ENCODE data around the gene PPFIBP1.
"Not testable (repeated sequence)": the region's sequence is repeated elsewhere in the genome, so short reads cannot be mapped to it uniquely, and the experiment has no call there.

The PPFIBP1 gene

GRCh38 chr12:27631813-27632491, 107.9 kb downstream of the PPFIBP1 start:
- TF ChIP-seq, protein P1, sequence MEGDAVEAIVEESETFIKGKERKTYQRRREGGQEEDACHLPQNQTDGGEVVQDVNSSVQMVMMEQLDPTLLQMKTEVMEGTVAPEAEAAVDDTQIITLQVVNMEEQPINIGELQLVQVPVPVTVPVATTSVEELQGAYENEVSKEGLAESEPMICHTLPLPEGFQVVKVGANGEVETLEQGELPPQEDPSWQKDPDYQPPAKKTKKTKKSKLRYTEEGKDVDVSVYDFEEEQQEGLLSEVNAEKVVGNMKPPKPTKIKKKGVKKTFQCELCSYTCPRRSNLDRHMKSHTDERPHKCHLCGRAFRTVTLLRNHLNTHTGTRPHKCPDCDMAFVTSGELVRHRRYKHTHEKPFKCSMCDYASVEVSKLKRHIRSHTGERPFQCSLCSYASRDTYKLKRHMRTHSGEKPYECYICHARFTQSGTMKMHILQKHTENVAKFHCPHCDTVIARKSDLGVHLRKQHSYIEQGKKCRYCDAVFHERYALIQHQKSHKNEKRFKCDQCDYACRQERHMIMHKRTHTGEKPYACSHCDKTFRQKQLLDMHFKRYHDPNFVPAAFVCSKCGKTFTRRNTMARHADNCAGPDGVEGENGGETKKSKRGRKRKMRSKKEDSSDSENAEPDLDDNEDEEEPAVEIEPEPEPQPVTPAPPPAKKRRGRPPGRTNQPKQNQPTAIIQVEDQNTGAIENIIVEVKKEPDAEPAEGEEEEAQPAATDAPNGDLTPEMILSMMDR (IDR thresholded peaks at IDR 0.05; ENCODE audit: insufficient read depth, low read length, poor library complexity, severe bottlenecking): no peak
- no peak for DNase-seq (ENCODE audit: extremely low read depth, insufficient read length)

DNA sequence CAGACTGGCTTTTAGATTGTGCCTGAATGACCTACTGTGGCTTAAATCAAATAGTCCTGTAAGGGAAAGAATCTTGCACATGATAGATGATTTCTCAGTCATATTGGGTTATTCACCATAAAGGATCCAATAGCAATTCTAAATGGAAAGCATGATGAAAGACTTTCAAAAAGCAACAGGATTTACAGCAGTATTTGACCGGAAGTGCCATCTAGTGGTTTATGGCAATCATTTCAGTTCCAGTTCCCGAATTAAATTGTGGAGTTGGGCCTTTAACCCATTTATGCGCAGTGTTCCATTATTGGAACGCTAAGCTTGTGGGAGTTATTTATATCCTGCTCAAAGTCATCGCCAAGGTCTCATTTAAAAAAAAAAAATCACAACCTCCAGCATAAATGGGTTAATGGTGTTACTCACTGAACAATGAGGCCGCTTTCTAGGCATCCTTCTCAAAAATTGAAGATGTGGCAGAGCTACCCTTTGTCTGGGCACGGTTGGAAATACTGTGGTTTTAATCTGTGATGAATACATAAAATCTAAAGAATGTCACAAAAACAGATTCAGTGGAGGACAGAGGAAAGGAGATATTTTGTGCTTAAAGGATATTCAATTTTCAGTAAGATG, 111.5 kb downstream of the PPFIBP1 start:
- no peak overlapping the region for H3K4me3 ChIP-seq (replicated peaks; ENCODE audit: low read depth, low read length)
- H3K36me3 ChIP-seq (ENCODE audit: control insufficient read depth, insufficient read depth, low read length): no peaks in the 10 kb centered on the region
- no peak for DNase-seq (ENCODE audit: extremely low read depth, insufficient read length)
- no peaks in the 10 kb centered on the region for H3K27me3 ChIP-seq (replicated peaks; ENCODE audit: control insufficient read depth, insufficient read depth, low read length)
- TF ChIP-seq, protein P1 (IDR thresholded peaks at IDR 0.05; ENCODE audit: insufficient read depth, low read length, poor library complexity, severe bottlenecking): peak; percentile 27

More at GRCh38 chr12:27631813-27632491, 107.9 kb downstream of the PPFIBP1 start:
- Histone ChIP-seq H3K36me3 (ENCODE audit: control insufficient read depth, insufficient read depth, low read length) (no peaks in the 10 kb centered on the region), H3K4me3 (replicated peaks; ENCODE audit: low read depth, low read length) (no peak overlapping the region), H3K27me3 (replicated peaks; ENCODE audit: control insufficient read depth, insufficient read depth, low read length) (no peaks in the 10 kb centered on the region)

- H3K4me3 ChIP-seq (replicated peaks; ENCODE audit: low read depth, low read length); H3K36me3 ChIP-seq (ENCODE audit: control insufficient read depth, insufficient read depth, low read length); DNase-seq (ENCODE audit: extremely low read depth, insufficient read length); H3K27me3 ChIP-seq (replicated peaks; ENCODE audit: control insufficient read depth, insufficient read depth, low read length): not testable (repeated sequence)
Measured at GRCh38 chr12:27636569-27636968, 112.6 kb downstream of the PPFIBP1 start.

DNA sequence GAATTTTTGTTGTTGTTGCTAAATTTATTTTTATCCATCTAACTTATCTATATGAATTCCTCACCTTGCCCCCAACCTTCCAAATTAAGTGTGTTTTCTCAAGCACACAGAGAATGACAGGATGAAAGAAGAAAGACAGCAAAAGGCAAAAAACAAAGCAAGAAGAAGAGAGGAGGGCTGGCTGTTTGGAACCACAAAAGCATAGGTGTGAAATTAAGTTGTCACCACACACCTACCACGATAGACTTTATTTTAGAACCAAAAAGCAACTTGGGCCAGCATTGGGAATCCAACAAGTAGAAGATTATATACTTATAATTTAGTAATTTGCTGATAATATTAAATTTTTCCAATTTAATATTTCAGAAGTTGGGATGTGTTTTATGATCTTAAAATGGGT, 113.5 kb downstream of the PPFIBP1 start:
- no peak overlapping the region for H3K4me3 ChIP-seq (replicated peaks; ENCODE audit: low read depth, low read length)
- DNase-seq (ENCODE audit: extremely low read depth, insufficient read length): no peak
- H3K27me3 ChIP-seq (replicated peaks; ENCODE audit: control insufficient read depth, insufficient read depth, low read length): no peaks in the 10 kb centered on the region

DNA sequence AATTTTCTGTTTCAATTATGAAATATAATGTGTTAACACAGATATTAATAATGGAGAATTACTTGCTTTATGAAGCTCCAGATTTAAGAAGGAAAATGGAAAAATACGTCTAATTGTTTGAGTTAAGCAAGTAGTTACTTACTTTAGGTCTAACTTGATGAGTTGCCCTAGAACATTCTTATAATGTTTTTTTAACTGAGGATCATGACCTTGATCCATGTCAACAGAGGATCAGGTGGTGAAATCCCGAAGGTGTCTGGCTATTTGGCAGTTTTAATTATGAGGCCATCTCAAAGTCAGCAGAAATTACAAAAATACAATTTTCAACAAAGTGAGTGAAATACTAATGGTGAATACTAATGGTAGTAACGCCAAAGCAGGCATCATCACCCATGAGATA, 115.3 kb downstream of the PPFIBP1 start:
- no peak for DNase-seq (ENCODE audit: extremely low read depth, insufficient read length)

More for the DNA sequence above, 113.5 kb downstream of the PPFIBP1 start:
- TF ChIP-seq, protein P1 (IDR thresholded peaks at IDR 0.05; ENCODE audit: insufficient read depth, low read length, poor library complexity, severe bottlenecking): no peak
- no peaks in the 10 kb centered on the region for H3K36me3 ChIP-seq (ENCODE audit: control insufficient read depth, insufficient read depth, low read length)

GRCh38 chr12:27640566-27641200, 116.7 kb downstream of the PPFIBP1 start:
- not testable (repeated sequence) for DNase-seq (ENCODE audit: extremely low read depth, insufficient read length); H3K4me3 ChIP-seq (replicated peaks; ENCODE audit: low read depth, low read length); H3K36me3 ChIP-seq (ENCODE audit: control insufficient read depth, insufficient read depth, low read length); H3K27me3 ChIP-seq (replicated peaks; ENCODE audit: control insufficient read depth, insufficient read depth, low read length)

More for the DNA sequence above, 115.3 kb downstream of the PPFIBP1 start:
- Histone ChIP-seq H3K4me3 (replicated peaks; ENCODE audit: low read depth, low read length) (no peak overlapping the region), H3K27me3 (replicated peaks; ENCODE audit: control insufficient read depth, insufficient read depth, low read length) (no peaks in the 10 kb centered on the region), H3K36me3 (ENCODE audit: control insufficient read depth, insufficient read depth, low read length) (no peaks in the 10 kb centered on the region)
- TF ChIP-seq, protein P1 (IDR thresholded peaks at IDR 0.05; ENCODE audit: insufficient read depth, low read length, poor library complexity, severe bottlenecking): no peak

- H3K36me3 ChIP-seq (ENCODE audit: control insufficient read depth, insufficient read depth, low read length); H3K4me3 ChIP-seq (replicated peaks; ENCODE audit: low read depth, low read length); DNase-seq (ENCODE audit: extremely low read depth, insufficient read length); H3K27me3 ChIP-seq (replicated peaks; ENCODE audit: control insufficient read depth, insufficient read depth, low read length): not testable (repeated sequence)
Measured at GRCh38 chr12:27642361-27642760, 118.4 kb downstream of the PPFIBP1 start.

- not testable (repeated sequence) for DNase-seq (ENCODE audit: extremely low read depth, insufficient read length); H3K4me3 ChIP-seq (replicated peaks; ENCODE audit: low read depth, low read length); H3K36me3 ChIP-seq (ENCODE audit: control insufficient read depth, insufficient read depth, low read length)
Measured at GRCh38 chr12:27642892-27643291, 118.9 kb downstream of the PPFIBP1 start.

More at GRCh38 chr12:27642892-27643291, 118.9 kb downstream of the PPFIBP1 start:
- not testable (repeated sequence) for H3K27me3 ChIP-seq (replicated peaks; ENCODE audit: control insufficient read depth, insufficient read depth, low read length)

Data from GM06990 (cell line).